IMR-90 (cell line): ENCODE measurements around the gene MYOF. TPM values are rescaled to one million over a fixed set of nuclear protein-coding genes. Genes with fewer than 3 reads are reported as not detected.
A peak's percentile ranks its signal among the peaks of the same experiment; 100 is the strongest.

Source experiments
- ATAC-seq: fragments of 200-7000 bp; cut with Tn5 transposase; 2 replicates; pipeline ENCODE4 v1.9.1; 2020; ENCODE audit warnings: low read depth, mild to moderate bottlenecking, moderate library complexity
- BruUV-seq: library from RNA; stranded (reverse); fragments of 400-500 nt; replicated peaks from 2 replicates; lab custom pipeline; 2021; lab: Mats Ljungman, UMichigan
- CTCF ChIA-PET: fragments of 300-600 bp; formaldehyde crosslinking; extraction: SDS; loops from one replicate; lab custom pipeline; 2021; ENCODE audit warnings: antibody characterized with exemption; lab: Yijun Ruan, JAX
- POLR2A ChIA-PET: fragments of 300-600 bp; sonication (Branson Sonifier 250); formaldehyde crosslinking; loops from one replicate; lab custom pipeline; 2022; ENCODE audit warnings: antibody characterized with exemption; ENCODE audit not compliant: unreplicated experiment; lab: Charles Lee
- DNase-seq: peaks from one replicate; pipeline ENCODE4 v3.0.0; 2013
- H2AFZ ChIP-seq: replicated peaks from 2 replicates; pipeline ENCODE3; 2013; ENCODE audit warnings: low read length, mild to moderate bottlenecking; ENCODE audit not compliant: poor library complexity
- H2AK5ac ChIP-seq: 2 replicates; pipeline ENCODE4 v1.6.1; 2013; ENCODE audit warnings: low read depth, low read length, inconsistent platforms
- H2AK9ac ChIP-seq: replicated peaks from 2 replicates; pipeline ENCODE3; 2013; ENCODE audit warnings: mild to moderate bottlenecking, low read depth, low read length, moderate library complexity; ENCODE audit not compliant: poor library complexity
- H2BK120ac ChIP-seq: 2 replicates; pipeline ENCODE4 v1.6.1; 2013; ENCODE audit warnings: low read depth, low read length, inconsistent platforms
- H2BK15ac ChIP-seq: 3 replicates; pipeline ENCODE4 v1.6.1; 2013; ENCODE audit warnings: low read depth, low read length, inconsistent platforms
- H2BK20ac ChIP-seq: 2 replicates; pipeline ENCODE4 v1.6.1; 2013; ENCODE audit warnings: low read depth, mild to moderate bottlenecking, inconsistent platforms, low read length, moderate library complexity
- H2BK5ac ChIP-seq: 2 replicates; pipeline ENCODE4 v1.6.1; 2013; ENCODE audit warnings: mild to moderate bottlenecking, low read depth, low read length, inconsistent platforms; ENCODE audit not compliant: poor library complexity, severe bottlenecking
- H3K14ac ChIP-seq: replicated peaks from 2 replicates; pipeline ENCODE4 v1.6.1; 2013; ENCODE audit warnings: low read depth, low read length, inconsistent platforms
- H3K18ac ChIP-seq: 2 replicates; pipeline ENCODE4 v1.6.1; 2013; ENCODE audit warnings: low read depth, low read length, control low read depth
- H3K23ac ChIP-seq: 2 replicates; pipeline ENCODE4 v1.6.1; 2013; ENCODE audit warnings: low read depth, low read length, inconsistent platforms
- H3K27ac ChIP-seq: 2 replicates; pipeline ENCODE4 v1.5.1; 2013; ENCODE audit warnings: mild to moderate bottlenecking, control low read depth, low read length; ENCODE audit not compliant: insufficient read depth
- H3K27me3 ChIP-seq: 2 replicates; pipeline ENCODE4 v1.6.1; 2013; ENCODE audit warnings: low read length; ENCODE audit not compliant: control insufficient read depth, insufficient read depth
- H3K36me3 ChIP-seq: 2 replicates; pipeline ENCODE4 v1.6.1; 2013; ENCODE audit warnings: low read length, mixed read lengths; ENCODE audit not compliant: control insufficient read depth, insufficient read depth
- H3K4ac ChIP-seq: 2 replicates; pipeline ENCODE4 v1.6.1; 2013; ENCODE audit warnings: low read depth, low read length, inconsistent platforms
- H3K4me1 ChIP-seq: 2 replicates; pipeline ENCODE4 v1.6.1; 2013; ENCODE audit warnings: low read length, mixed read lengths; ENCODE audit not compliant: control insufficient read depth, insufficient read depth
- H3K4me2 ChIP-seq: 2 replicates; pipeline ENCODE4 v1.6.1; 2013; ENCODE audit warnings: low read depth, mild to moderate bottlenecking, control low read depth, low read length, moderate library complexity
- H3K4me3 ChIP-seq: 2 replicates; pipeline ENCODE4 v1.5.1; 2013; ENCODE audit warnings: low read depth, mild to moderate bottlenecking, control low read depth, low read length, moderate library complexity; ENCODE audit not compliant: insufficient read depth
- H3K56ac ChIP-seq: 2 replicates; pipeline ENCODE4 v1.6.1; 2013; ENCODE audit warnings: low read length, inconsistent platforms; ENCODE audit not compliant: insufficient read depth; ENCODE audit errors: extremely low read depth
- H3K79me1 ChIP-seq, 2 experiments: 2 replicates each; pipeline ENCODE4 v1.6.1; 2013; ENCODE audit warnings: low read length in 2 of 2, inconsistent platforms in 1 of 2, low read depth in 1 of 2
- H3K9ac ChIP-seq: 2 replicates; pipeline ENCODE4 v1.6.1; 2013; ENCODE audit warnings: low read depth, low read length, control low read depth
- H3K9me1 ChIP-seq: 2 replicates; pipeline ENCODE4 v1.6.1; 2013; ENCODE audit warnings: low read length, inconsistent platforms; ENCODE audit not compliant: insufficient read depth
- H3K9me3 ChIP-seq: 2 replicates; pipeline ENCODE4 v1.6.1; 2013; ENCODE audit warnings: low read length; ENCODE audit not compliant: control insufficient read depth, insufficient read depth
- H4K20me1 ChIP-seq: 2 replicates; pipeline ENCODE4 v1.6.1; 2013; ENCODE audit warnings: low read length, inconsistent platforms; ENCODE audit not compliant: insufficient read depth
- H4K5ac ChIP-seq: 2 replicates; pipeline ENCODE4 v1.6.1; 2013; ENCODE audit warnings: mild to moderate bottlenecking, low read depth, low read length, control low read depth
- H4K8ac ChIP-seq, 2 experiments: 2 replicates each; pipeline ENCODE4 v1.6.1; 2013; ENCODE audit warnings: low read depth in 2 of 2, low read length in 2 of 2, control low read depth in 1 of 2, inconsistent platforms in 1 of 2
- H4K91ac ChIP-seq: 2 replicates; pipeline ENCODE4 v1.6.1; 2013; ENCODE audit warnings: low read depth, low read length, inconsistent platforms; ENCODE audit not compliant: insufficient read depth
- BHLHE40 ChIP-seq: fragments of 150-350 bp; IDR thresholded peaks from 2 replicates; pipeline ENCODE4 v1.6.1; 2016; ENCODE audit warnings: mild to moderate bottlenecking, low read depth, low read length
- MXI1 ChIP-seq: IDR thresholded peaks from 2 replicates; pipeline ENCODE4 v1.6.1; 2012; ENCODE audit warnings: low read depth, mild to moderate bottlenecking, low read length, moderate library complexity, borderline replicate concordance
- POLR2A ChIP-seq: IDR thresholded peaks from 2 replicates; pipeline ENCODE4 v1.6.1; 2012; ENCODE audit warnings: mild to moderate bottlenecking, low read depth, low read length
- RCOR1 ChIP-seq: IDR thresholded peaks from 2 replicates; pipeline ENCODE4 v1.6.1; 2012; ENCODE audit warnings: mild to moderate bottlenecking, low read length, improper control_type of control experiment; ENCODE audit not compliant: insufficient replicate concordance
- SMC3 ChIP-seq: fragments of 150-350 bp; IDR thresholded peaks from 2 replicates; pipeline ENCODE4 v1.6.1; 2016; ENCODE audit warnings: low read depth, mild to moderate bottlenecking, antibody characterized with exemption, low read length, moderate library complexity
- USF2 ChIP-seq: fragments of 150-350 bp; IDR thresholded peaks from 2 replicates; pipeline ENCODE4 v1.6.1; 2017; ENCODE audit warnings: mild to moderate bottlenecking, antibody characterized with exemption, low read length, low read depth
- WGBS, 2 experiments: methylation state at CpG; one replicate each; pipeline versions ENCODE4 v1.1.5 to v1.1.7; 2013; ENCODE audit warnings: missing lambda C conversion rate in 2 of 2; ENCODE audit not compliant: insufficient read length in 1 of 2; ENCODE audit errors: extremely low coverage in 2 of 2; 5-methylcytosine and 5-hydroxymethylcytosine counted together
- dilution Hi-C: fragments of 300-500 bp; cut with HindIII; formaldehyde crosslinking; loops from one replicate; pipeline ENCODE4 v1.14.3; 2018; ENCODE audit warnings: low sequenced_read_pairs; ENCODE audit not compliant: unreplicated experiment
- in situ Hi-C: fragments of 300-500 bp; cut with MboI; formaldehyde crosslinking; loops from 3 replicates; pipeline ENCODE4 v1.14.3; 2019; ENCODE audit warnings: low sequenced_read_pairs, inconsistent platforms, mixed read lengths
- intact Hi-C: fragments of 100-400 bp; cut with micrococcal nuclease; formaldehyde crosslinking; loops from 2 replicates; pipeline ENCODE4 v1.10.0; 2022
- polyA plus RNA-seq, 3 experiments: library from polyadenylated mRNA; depleted of rRNA; stranded (reverse); fragments of >200 nt; gene quantifications; 2 replicates each; pipeline ENCODE4 v1.2.3, GENCODE V29; 2012; ENCODE audit warnings: low replicate concordance in 1 of 3
- total RNA-seq: library from RNA; depleted of rRNA; stranded (reverse); fragments of >200 nt; gene quantifications from 2 replicates; pipeline ENCODE4 v1.2.3, GENCODE V29; 2012

The MYOF gene
- total and polyA plus RNA-seq, 2 of the 4 experiments (the other 2 are of a cell fraction) = 221 to 281 TPM

DNA sequence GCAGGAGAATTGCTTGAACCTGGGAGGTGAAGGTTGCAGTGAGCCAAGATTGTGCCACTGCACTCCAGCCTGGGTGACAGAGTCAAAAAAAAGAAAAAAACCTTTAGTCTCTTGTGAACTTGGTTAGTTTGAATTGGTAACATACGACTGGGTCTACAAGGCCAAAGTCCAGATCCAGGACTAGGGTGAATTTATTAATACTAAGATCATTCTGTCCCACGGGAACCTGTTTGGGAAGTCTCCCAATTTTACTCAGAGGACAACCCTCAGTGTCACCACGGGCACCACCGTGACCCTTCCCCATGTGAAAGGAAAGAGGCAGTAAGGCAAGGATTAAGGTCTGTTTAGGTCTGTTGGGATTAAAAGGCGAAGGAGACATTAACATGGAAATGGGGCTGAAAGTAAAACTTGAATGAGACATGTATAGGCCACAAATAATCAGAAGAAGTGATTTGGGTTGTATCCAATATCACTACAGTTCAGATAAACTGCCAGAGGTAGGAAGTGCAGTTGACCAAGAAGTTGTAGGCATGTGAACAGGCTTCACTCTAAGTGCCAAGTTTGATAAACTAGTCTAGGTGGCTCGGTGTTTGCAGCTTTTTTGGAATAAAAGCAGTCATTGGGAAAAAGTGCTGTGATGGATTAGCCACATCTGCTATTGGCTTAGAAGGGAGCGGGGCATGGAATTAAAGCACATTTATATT, 30.7 kb downstream of the MYOF start (continued):
- no peak for TF ChIP-seq USF2

GRCh38 chr10:93447970-93448369, 34.2 kb downstream of the MYOF start:
- H2BK120ac ChIP-seq = no peak overlapping the region
- intact Hi-C loops (no loop called here), dilution Hi-C loops (no loop called here), in situ Hi-C loops (no loop called here)
- ChIA-PET CTCF (no interaction called here), POLR2A (no interaction called here)
- H3K23ac ChIP-seq = no peak overlapping the region; the same call in 1 of the 2 replicates
- no peak overlapping the region for H2BK15ac ChIP-seq
- H3K4me2 ChIP-seq = no peak overlapping the region
- H3K4me3 ChIP-seq = no peak overlapping the region
- no peak for TF ChIP-seq MXI1
- TF ChIP-seq RCOR1 = no peak
- TF ChIP-seq SMC3 = no peak
- no peak for TF ChIP-seq POLR2A
- no peak for TF ChIP-seq BHLHE40
- no peak overlapping the region for H4K91ac ChIP-seq
- H2BK20ac ChIP-seq = 0 out of 2 replicates have a peak overlapping the region, but pooled peaks have one; percentile 3
- H4K8ac ChIP-seq = no peak overlapping the region
- peaks cover 37% of the 10 kb centered on the region for H3K36me3 ChIP-seq
- no peaks in the 10 kb centered on the region for H3K27me3 ChIP-seq
- no peak overlapping the region for H3K4ac ChIP-seq
- peaks cover 41 to 87% of the 10 kb centered on the region in 2 experiments for H3K79me1 ChIP-seq
- no peak overlapping the region for H3K18ac ChIP-seq
- no peak overlapping the region for H3K56ac ChIP-seq
- no peak overlapping the region for H4K5ac ChIP-seq
- DNase-seq = no peak
- no peak overlapping the region for H3K14ac ChIP-seq
- no peak for ATAC-seq
- WGBS, 2 experiments = 80% methylated on average over 1 of the region's 3 CpGs; no CpG with 5 or more reads in 1 of the 2 experiments
- peaks cover 10% of the 10 kb centered on the region; the same call in 1 of the 2 replicates for H4K20me1 ChIP-seq
- BruUV-seq = no TSS peak
- H2AFZ ChIP-seq = no peak overlapping the region
- H3K4me1 ChIP-seq = peaks cover 18% of the 10 kb centered on the region
- H2BK5ac ChIP-seq = no peak overlapping the region
- H3K9ac ChIP-seq = no peak overlapping the region
- H2AK9ac ChIP-seq = no peak overlapping the region
- H3K27ac ChIP-seq = no peak overlapping the region
- H3K9me1 ChIP-seq = peaks cover 21% of the 10 kb centered on the region
- no peaks in the 10 kb centered on the region for H3K9me3 ChIP-seq
- no peak overlapping the region for H2AK5ac ChIP-seq
